ENCODE measurements around the gene CHST11. TPM values are rescaled to one million over a fixed set of nuclear protein-coding genes. Genes with fewer than 3 reads are reported as not detected.

Gene CHST11
- total and polyA plus RNA-seq, 10 of the 15 experiments (the other 5 are each of a cell fraction or from before 2014, with no cell fraction given) = 1.9 to 38.1 (median 17.2) TPM

DNA sequence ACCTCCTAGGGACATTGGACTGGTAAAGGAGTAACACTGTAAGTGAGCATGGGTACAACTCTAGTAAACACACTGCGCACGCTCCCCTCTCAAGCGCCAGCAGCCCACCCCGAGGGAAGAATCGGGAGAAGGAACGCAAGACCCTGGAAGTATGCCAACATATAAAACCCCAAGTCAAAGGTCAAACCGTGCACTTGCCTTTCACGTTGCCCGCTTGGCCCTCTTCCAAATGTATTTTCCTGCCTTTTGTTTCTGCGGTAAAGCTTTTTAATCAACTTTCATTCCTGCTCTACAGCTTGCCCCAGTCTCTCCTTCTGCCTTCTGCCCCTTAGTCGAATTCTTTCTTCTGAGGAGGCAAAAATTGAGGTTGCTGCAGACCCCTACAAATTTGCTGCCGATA, 17.6 kb upstream of the CHST11 start (continued):
- TF ChIP-seq ZSCAN29 (IDR thresholded peaks at IDR 0.05) (no peak), MYB (IDR thresholded peaks at IDR 0.05; ENCODE audit: borderline replicate concordance, low read depth, low read length) (no peak), MYC (IDR thresholded peaks at IDR 0.05; ENCODE audit: insufficient read depth, insufficient read length, insufficient replicate concordance, low read length, severe bottlenecking) (no peak), NFIC (IDR thresholded peaks at IDR 0.05; ENCODE audit: low read depth, low read length) (no peak)
- TF ChIP-seq, protein P1, sequence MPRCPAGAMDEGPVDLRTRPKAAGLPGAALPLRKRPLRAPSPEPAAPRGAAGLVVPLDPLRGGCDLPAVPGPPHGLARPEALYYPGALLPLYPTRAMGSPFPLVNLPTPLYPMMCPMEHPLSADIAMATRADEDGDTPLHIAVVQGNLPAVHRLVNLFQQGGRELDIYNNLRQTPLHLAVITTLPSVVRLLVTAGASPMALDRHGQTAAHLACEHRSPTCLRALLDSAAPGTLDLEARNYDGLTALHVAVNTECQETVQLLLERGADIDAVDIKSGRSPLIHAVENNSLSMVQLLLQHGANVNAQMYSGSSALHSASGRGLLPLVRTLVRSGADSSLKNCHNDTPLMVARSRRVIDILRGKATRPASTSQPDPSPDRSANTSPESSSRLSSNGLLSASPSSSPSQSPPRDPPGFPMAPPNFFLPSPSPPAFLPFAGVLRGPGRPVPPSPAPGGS (IDR thresholded peaks at IDR 0.05; ENCODE audit: borderline replicate concordance, insufficient read depth, low read depth, low read length, poor library complexity, severe bottlenecking) = no peak

DNA sequence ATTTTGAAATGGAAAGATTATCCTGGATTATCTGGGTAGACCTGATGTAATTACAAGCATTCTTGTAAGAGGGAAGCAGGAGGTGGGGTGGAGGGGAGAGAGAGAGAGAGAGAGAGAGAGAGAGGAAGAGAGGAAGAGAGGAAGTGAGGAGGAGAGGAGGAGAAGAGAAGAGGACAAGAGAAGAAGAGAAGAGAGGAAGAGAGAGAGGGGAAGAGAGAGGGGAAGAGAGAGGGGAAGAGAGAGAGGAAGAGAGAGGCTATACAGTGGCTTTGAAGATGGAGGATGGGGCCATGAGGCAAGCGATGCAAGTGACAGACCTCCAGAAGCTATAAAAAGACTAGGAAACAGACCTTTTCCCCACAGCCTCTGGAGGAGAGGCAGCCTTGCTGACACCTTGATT, 13.7 kb upstream of the CHST11 start:
- Histone ChIP-seq H3K4me1 (ENCODE audit: control insufficient read depth, insufficient read depth, low read length) (no peaks in the 10 kb centered on the region), H2AFZ (ENCODE audit: control insufficient read depth, low read depth, low read length) (no peak overlapping the region), H4K20me1 (ENCODE audit: control insufficient read depth, insufficient read depth) (no peaks in the 10 kb centered on the region), H3K4me3 (no peak overlapping the region), H3K9me3 (replicated peaks; ENCODE audit: control insufficient read depth, insufficient read depth, low read length) (no peaks in the 10 kb centered on the region), H3K4me2 (ENCODE audit: control insufficient read depth, insufficient read depth) (no peak overlapping the region), H3K27ac (ENCODE audit: control insufficient read depth, insufficient read depth) (no peak overlapping the region), H3K36me3 (ENCODE audit: control insufficient read depth in 2 of 2, insufficient read depth in 2 of 2, low read length in 1 of 2) (no peaks in the 10 kb centered on the region), H3K9ac (ENCODE audit: control insufficient read depth, insufficient read depth, low read length) (no peak overlapping the region), H3K27me3 (replicated peaks in 1 of 2; ENCODE audit: control insufficient read depth in 2 of 2, insufficient read depth in 2 of 2, low read length in 1 of 2) (no peaks in the 10 kb centered on the region), H3K79me2 (ENCODE audit: control insufficient read depth, insufficient read depth, low read length) (no peaks in the 10 kb centered on the region)
- ChIA-PET RAD21 (ENCODE audit: unreplicated experiment) (no interaction called here), SMC1A (ENCODE audit: uncharacterized antibody, unreplicated experiment) (no interaction called here), CTCF (interaction anchor here (1.7 kb wide), 1 partner anchor 61 kb away, joined by 6 read pairs; no protein-coding TSS in a partner anchor), POLR2A (no interaction called here)
- no peak for ATAC-seq
- no TSS peak for BruUV-seq (replicated peaks)
- intact Hi-C loops (cut with micrococcal nuclease; ENCODE audit: unreplicated experiment) (no loop called here), in situ Hi-C loops (cut with MboI) (no loop called here)
- no peak for FAIRE-seq
- DNase-seq (ENCODE audit: low read depth, low spot score) = no peak
- 50% methylated on average over 1 of the region's 1 CpG for WGBS (ENCODE audit: insufficient coverage, insufficient replicate concordance, low lambda C conversion rate, missing lambda C conversion rate)
- TF ChIP-seq, protein P2, sequence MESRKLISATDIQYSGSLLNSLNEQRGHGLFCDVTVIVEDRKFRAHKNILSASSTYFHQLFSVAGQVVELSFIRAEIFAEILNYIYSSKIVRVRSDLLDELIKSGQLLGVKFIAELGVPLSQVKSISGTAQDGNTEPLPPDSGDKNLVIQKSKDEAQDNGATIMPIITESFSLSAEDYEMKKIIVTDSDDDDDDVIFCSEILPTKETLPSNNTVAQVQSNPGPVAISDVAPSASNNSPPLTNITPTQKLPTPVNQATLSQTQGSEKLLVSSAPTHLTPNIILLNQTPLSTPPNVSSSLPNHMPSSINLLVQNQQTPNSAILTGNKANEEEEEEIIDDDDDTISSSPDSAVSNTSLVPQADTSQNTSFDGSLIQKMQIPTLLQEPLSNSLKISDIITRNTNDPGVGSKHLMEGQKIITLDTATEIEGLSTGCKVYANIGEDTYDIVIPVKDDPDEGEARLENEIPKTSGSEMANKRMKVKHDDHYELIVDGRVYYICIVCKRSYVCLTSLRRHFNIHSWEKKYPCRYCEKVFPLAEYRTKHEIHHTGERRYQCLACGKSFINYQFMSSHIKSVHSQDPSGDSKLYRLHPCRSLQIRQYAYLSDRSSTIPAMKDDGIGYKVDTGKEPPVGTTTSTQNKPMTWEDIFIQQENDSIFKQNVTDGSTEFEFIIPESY (IDR thresholded peaks at IDR 0.05) = no peak
- TF ChIP-seq SREBF2 (IDR thresholded peaks at IDR 0.05; ENCODE audit: low read length) (no peak), SMAD5 (IDR thresholded peaks at IDR 0.05; ENCODE audit: low read depth) (no peak), ZSCAN29 (IDR thresholded peaks at IDR 0.05) (no peak), SUPT20H (IDR thresholded peaks at IDR 0.05; ENCODE audit: borderline replicate concordance, control insufficient read depth, low read depth, low read length) (no peak), EP300 (IDR thresholded peaks at IDR 0.05; ENCODE audit: borderline replicate concordance in 1 of 2, control insufficient read depth in 1 of 2, low read depth in 2 of 2, low read length in 2 of 2) (no peak), BCL11A (IDR thresholded peaks at IDR 0.05; ENCODE audit: low read depth, low read length) (no peak), NR2C2 (IDR thresholded peaks at IDR 0.05; ENCODE audit: borderline replicate concordance, control insufficient read depth, insufficient read length, low read depth) (no peak)
- TF ChIP-seq, protein P3, sequence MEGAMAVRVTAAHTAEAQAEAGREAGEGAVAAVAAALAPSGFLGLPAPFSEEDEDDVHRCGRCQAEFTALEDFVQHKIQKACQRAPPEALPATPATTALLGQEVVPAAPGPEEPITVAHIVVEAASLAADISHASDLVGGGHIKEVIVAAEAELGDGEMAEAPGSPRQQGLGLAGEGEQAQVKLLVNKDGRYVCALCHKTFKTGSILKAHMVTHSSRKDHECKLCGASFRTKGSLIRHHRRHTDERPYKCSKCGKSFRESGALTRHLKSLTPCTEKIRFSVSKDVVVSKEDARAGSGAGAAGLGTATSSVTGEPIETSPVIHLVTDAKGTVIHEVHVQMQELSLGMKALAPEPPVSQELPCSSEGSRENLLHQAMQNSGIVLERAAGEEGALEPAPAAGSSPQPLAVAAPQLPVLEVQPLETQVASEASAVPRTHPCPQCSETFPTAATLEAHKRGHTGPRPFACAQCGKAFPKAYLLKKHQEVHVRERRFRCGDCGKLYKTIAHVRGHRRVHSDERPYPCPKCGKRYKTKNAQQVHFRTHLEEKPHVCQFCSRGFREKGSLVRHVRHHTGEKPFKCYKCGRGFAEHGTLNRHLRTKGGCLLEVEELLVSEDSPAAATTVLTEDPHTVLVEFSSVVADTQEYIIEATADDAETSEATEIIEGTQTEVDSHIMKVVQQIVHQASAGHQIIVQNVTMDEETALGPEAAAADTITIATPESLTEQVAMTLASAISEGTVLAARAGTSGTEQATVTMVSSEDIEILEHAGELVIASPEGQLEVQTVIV (IDR thresholded peaks at IDR 0.05; ENCODE audit: borderline replicate concordance, partially characterized antibody) = no peak
- TF ChIP-seq, protein P4, sequence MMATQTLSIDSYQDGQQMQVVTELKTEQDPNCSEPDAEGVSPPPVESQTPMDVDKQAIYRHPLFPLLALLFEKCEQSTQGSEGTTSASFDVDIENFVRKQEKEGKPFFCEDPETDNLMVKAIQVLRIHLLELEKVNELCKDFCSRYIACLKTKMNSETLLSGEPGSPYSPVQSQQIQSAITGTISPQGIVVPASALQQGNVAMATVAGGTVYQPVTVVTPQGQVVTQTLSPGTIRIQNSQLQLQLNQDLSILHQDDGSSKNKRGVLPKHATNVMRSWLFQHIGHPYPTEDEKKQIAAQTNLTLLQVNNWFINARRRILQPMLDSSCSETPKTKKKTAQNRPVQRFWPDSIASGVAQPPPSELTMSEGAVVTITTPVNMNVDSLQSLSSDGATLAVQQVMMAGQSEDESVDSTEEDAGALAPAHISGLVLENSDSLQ (IDR thresholded peaks at IDR 0.05) = no peak
